HT1080 (cell line): ENCODE measurements around the gene ZNF777. TPM values are rescaled to one million over a fixed set of nuclear protein-coding genes. Genes with fewer than 3 reads are reported as not detected.
A peak's percentile ranks its signal among the peaks of the same experiment; 100 is the strongest.
"Not testable (repeated sequence)": the region's sequence is repeated elsewhere in the genome, so short reads cannot be mapped to it uniquely, and the experiment has no call there.

Experiments
- DNase-seq: peaks from one replicate; pipeline ENCODE4 v3.0.0-alpha.2; 2015; ENCODE audit warnings: low read depth
- polyA plus RNA-seq, 2 experiments: library from polyadenylated mRNA; depleted of rRNA; stranded (reverse); fragments of >200 nt; gene quantifications; 2 replicates each; pipeline ENCODE4 v1.2.3, GENCODE V29; 2015
- total RNA-seq: library from RNA; depleted of rRNA; stranded (reverse); fragments of >200 nt; shearing (Covaris generic); gene quantifications from 2 replicates; pipeline ENCODE4 v1.2.3, GENCODE V29; 2014; rRNA removed

The ZNF777 gene
- 12.3 and 13.7 TPM in 2 replicates for total RNA-seq
- polyA plus RNA-seq (2015; cell fraction: cytosol; rRNA removed): 12.6 and 14.3 TPM in 2 replicates
- polyA plus RNA-seq (2015; cell fraction: nucleus; rRNA removed): 11.3 and 11.9 TPM in 2 replicates

DNA sequence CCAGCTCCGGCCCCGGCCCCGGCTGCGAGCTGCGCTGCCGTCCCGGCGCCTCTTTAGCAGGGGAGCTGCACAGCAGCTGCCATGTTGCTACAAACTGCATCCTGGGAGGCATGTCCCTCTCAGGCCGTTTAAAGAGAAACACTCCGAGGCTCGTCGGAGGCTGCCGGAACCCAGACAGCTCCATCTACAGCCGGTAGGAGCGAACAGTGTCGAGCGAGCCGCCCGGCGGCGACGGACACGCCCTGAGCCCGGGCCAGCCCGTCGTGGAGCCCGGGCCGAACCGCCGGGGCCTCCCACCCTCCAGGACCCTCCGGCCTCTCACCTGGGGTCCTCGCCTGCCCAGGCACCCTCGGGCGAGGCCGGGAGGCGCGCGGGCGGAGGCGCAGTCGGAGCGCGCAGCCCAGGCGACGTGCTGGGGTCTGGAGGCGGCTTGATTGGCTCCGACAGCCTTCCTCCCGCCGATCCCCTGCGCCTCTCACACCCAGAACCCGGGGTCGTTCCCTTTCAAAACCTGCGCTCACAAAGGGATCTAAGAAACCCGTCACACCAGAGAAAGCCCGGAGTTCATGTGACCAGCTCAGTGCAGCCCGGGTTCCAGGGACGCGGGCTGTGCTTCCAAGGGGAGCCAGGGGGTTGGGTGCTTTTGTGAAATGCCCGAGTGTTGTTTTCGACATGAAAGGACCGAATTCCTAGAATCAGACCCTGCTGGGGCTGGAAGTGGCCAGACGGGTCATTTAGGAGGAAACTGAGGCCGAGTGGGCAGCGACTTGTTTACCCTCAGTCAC lies at the start of gene ZNF777:
Gene ZNF777, minus strand, starts transcription at position 570 of the 785 bp plus-strand sequence. CDS start 5,040 bp downstream, outside the sequence.
- peak; percentile 77 for DNase-seq

DNA sequence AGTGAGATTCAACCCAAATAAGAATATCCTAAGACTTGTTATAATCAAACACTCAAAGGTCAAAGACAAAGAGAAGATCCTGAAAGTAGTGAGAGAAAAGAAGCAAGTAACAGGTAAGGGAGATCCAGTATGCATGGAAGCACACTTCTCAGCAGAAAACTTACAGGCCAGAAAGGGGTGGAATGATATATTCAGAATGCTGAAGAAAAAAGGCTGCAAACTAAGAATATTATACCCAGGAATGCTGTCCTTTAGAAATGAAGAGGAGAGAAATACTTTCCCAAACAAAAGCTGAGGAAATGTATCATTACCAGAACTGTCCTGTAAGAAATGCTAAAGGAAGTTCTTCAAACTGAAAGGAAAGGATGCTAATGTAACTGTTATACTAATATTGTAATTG lies 49.4 kb upstream of the ZNF777 start:
- no peak for DNase-seq

DNA sequence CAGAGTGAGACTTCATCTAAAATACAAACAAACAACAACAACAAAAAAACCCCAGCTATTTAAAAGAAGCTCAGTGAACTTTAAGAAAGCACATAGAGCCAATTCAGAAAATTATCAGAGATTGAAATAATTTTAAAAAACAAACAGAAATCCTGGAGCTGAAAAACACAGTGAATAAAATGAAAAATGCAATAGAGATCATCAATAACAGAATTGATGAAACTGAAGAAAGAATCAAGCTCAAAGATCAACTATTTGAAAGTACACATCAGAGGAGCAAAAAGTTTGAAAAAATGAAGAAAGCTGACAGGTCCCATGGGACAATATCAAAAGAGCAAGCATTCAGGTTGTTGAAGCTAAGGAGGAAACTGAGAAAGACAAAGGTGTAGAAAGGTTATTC lies 48.9 kb upstream of the ZNF777 start:
- no peak for DNase-seq

DNA sequence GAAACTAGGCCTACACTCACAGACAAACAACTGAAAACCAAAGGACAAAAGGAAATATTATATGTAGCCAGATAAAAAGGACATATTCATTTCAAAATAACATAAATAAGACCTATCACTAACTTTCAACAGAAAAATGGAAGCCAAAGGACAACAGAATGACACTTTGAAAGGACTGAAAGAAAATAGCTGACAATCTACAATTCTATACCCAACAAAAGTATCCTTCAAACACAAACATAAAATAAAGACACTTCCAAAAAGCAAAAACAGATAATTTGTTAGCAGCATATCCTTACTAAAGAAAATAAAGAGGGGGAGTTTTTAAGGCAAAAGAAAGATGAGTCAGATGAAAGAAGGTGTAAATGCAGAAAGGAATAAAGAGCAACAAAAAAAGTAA lies 44.7 kb upstream of the ZNF777 start:
- DNase-seq: no peak

DNA sequence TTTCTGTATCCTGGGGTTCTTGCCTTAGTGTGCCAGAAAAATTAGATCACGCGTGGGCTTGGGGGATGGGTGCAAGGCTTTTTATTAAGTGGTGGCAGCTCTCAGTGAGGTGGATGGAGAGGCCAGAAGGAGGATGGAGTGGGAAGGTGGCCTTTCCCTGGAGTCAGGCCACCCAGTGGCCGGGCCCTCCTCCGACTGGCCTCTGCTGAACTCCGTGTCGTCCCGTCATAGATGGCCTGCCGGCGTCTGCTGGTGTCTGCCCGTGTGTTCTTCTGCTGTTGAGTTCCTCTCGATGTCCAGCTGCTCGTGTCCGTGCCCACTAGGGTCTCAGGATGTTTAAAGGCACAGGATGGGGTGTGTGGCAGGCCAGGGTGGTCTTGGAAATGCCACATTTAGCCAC lies 40.8 kb upstream of the ZNF777 start:
- DNase-seq: no peak

DNA sequence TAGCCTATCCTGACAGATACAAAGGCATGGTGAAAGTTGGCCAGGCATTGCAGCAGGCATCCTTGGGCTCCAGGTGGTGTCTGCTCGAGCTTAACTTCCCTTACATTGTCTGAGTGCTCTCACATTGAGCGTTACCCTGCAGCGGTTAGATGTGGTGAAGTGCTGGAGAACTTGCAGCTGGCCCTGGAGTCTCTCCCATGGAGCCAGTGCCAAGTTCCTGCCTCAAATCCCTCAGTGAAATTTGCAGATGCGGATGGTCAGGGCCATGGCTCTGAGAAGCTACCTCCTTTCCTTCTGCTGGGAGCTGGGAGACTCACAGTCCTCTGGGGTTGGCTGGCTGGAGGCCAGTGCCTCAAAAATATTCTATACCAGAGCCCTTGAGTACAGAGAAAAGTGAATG lies 40.0 kb upstream of the ZNF777 start:
- DNase-seq: no peak

DNA sequence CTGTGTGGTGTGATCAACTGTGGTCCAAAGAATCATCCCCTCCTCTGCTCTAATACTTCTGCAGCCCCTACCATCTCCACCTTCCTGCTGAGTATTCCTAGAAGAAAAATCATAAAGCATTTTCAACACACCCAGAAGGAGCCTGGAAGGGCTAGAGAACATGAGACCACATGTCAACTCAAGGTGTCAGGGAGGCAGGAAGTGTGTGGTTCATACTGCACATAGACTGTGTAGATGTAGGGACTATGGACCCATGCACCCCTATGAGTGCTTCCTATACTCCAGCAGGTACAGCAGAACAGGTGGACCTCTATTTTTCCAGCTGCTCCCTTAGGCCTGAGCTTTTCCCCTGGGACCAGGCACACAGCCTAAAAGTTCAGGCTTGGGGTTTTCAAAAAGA lies 39.3 kb upstream of the ZNF777 start:
- no peak for DNase-seq

DNA sequence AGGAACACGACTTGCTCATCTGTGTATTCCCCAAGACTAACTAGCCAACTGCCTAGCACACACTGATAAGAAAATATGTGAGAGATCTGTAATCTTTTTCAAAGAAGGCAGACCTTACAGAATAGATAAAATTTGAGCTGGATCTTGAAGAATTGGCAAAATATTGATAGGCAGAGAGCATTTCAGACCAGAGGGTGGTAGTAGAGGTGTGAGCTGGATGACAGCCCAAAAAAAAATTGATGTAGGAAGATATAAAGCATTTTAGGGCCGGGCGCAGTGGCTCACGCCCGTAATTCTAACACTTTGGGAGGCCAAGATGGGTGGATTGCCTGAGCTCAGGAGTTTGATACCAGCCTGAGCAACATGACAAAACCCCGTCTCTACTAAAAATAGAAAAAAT lies 37.9 kb upstream of the ZNF777 start:
- DNase-seq: no peak

DNA sequence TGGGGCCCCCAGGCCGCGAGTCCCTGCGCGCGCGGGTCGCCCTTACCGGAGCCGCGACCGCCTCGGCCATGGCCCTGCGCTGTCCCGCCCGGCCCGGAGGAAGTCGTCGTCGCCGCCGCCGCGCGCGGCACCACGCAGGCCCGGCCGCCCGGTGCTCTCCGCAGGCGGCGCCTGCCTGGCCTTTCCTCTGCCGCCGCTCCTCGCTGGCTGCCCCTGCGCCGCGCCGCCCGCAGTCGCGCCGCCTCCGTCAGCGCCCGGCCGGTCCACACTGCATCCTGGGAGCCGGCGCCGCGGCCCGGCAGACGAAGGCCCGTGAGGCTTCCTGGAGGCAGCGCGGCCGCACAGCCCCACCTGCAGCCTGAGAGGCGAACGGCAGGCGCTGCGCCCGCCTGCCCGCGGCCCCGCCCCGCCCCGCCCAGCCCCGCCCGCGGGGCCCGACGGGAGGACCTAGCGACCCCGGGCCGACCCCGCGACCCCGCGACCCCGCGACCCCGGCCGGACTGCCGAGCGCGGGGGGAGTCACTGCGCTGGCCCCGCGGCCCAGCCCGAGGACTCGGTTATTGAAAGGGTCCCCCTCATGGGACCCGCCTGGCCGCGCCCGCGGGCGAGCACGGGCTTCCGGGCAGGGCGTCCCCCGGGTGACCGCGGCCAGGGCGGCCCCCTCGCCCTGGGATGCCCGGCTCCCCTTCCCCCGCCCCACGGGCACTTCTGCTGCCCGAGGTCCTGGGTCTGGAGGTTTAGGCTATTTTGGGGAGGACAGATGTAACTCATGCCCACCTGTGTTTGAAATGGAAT lies 36.8 kb upstream of the ZNF777 start, which contains the start of gene ZNF746:
Gene ZNF746, minus strand, starts transcription at position 343 of the 795 bp plus-strand sequence. Its CDS starts 273 bp downstream, at position 70.
- peak; percentile 69 for DNase-seq

DNA sequence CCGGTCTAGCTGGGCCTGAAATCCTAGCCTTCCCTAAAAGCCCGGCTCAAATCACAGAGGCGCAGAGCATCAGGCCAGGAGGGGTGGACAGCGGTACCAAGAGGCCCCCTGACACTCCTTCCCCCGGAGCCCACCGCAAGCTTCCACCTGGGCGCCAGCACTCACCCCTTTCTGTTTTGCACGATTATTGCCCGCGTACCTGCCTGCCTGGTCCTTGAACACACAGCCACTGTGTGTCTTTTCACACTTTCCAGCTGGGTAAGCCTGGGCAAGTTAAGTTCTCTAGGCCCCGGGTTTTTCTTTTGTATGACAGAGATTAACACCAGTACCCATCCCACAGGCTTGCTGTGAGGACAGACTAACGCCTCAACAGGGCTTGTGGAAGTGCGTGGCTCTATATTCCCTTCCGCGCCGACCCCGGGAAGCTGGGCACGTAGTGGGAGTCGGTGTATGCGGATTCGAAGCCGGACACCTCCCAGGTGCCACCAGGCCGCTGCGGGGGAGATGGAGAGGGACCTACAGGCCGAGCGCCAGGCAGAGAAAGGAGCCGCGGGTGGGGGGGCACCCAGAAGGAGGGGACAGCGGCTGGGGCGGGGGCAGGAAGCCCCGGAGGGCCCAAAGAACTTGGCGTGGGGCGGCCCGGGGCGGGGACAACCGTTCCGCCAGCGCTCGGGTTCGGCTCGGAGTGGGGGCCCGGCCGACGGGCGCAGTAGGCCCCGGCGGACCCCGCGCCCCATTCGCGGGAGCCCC lies 36.0 kb upstream of the ZNF777 start:
- DNase-seq: peak; percentile 11

DNA sequence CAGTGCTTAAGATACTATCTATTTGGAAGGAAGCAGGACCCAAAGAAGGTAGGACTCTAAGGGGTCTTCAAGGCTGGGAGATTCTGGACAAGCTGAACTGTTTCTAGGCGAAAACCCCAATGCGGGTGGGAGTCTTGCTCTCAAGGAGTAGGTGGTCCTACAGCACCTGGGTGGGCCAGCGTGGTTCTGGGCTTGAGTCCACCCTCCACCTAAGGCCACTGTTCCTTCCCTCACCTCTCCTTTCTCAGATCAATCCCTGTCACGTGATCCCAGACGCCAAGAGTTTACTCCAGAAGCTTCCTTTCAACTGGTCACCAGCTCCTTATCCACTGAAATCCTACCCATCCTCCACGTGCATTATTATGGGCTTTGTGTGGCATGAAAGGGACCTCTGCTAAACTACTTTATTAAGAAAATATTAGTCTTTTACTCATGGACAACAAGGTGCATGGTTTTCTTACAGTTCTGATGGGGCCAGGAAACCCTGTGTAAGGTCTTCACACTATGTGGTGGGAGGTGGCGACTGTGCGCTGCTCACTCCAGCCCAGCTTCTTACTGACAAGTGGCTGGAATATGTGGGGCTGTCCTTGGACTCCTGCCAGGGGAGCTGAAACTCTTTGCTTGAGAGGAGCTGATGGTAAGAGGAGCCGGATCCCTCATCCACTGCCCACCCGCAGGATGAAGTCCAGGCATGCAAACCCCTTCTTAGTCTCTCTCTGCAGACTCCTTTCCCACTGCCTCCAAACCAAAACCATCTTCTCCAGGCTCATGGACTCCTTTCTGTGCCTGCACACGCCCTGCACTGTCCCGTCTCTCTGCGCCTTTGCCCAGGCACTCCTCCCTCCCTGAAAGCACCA lies 35.2 kb upstream of the ZNF777 start:
- DNase-seq: peak; percentile 51

DNA sequence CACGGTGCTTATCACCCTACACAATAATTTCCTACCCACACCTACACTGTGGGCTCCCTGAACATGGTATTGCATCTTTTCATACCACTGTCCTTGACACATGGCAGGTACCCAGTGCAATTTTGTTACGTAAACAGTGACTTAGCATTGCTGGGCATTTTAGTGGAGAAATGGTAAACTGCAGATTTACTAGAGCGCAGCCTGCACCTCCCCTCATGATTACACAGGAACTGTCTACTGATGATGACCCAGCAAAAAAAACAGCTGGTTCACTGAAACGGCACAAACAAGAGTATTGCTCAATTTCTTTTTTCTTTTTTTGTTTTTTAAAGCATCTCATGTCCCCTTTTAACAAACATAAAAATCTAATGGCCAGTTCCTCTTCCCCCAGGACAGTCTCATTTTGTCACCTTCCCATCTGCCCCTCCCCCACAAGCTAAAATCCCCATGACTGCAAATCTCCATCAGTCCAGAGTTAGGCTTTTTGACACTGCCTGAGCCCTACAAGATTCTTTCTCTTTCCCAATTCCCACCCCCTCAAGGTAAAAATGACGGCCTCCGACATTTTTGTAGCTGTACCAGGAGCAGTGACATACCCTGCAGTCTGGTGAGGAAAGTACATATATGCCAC lies 34.0 kb upstream of the ZNF777 start:
- no peak for DNase-seq

DNA sequence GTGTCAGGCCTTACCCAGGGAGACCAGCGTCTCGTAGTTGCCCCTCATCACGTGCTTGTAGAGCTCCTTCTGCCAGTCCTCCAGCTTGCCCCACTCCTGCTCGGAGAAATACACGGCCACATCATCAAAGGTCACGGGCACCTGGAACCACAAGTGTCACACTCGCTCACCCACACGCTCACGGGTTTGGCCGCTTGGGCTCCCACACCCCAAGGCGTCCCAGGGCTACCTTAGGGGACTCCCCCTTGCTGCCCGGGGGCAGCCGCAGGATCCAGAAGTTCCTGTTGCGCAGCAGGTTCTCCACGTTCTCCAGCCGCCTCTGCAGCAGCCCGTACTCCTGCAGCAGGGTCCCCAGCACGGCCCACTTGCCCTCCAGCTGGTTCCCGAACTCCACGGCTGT lies 33.1 kb upstream of the ZNF777 start:
- DNase-seq: not testable (repeated sequence)

DNA sequence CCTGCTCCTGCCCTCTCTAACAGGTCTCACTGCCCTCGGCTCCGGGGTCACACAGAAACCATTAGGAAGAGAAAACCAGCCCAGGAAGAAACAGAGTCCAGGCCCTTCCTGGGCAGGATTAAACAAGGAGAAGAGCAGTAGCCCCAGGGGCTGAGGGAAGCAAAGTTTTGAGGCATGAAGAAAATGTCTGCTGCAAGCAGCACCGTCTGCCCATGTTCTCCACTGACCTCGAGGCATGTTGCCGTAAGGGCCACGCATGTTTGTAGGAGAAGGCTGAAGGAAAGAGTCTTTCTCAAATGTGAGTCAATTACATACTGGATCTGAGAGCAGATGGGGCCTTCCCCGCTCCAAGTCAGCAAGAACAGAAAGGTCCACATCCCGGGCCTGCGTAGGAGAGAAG lies 32.5 kb upstream of the ZNF777 start:
- DNase-seq: no peak

DNA sequence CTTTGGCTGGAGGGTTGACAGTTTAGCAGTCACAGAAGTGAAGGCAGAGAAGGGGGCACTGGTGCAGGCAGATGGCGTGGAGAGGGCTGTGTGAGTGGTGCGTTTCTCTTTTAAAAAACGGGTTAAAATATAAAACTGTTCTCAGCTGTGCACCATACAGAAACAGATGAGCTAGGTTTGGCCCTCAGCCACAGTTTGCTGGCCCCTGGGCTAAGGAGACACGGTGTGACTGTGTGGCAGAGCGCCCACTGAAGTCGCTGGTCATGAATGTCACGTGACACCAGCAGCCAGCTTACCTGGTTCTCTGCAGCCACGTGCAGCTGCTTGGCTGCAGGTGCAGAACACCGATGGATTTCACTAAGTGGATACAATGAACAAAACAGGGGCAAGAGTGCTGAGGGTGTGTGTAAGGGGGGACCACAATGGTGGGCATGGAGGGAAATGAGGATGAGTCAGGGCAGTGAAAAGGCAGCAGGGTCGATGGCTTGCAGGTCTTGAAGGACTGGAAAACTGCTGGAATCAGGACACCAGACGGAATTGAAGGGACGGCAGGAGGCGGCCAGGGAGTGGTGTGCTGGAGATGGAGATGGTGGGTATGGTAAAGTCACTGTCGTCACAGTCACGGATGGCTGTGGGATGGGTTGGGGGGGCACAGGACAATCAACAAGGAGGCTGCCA lies 29.4 kb upstream of the ZNF777 start:
- no peak for DNase-seq

DNA sequence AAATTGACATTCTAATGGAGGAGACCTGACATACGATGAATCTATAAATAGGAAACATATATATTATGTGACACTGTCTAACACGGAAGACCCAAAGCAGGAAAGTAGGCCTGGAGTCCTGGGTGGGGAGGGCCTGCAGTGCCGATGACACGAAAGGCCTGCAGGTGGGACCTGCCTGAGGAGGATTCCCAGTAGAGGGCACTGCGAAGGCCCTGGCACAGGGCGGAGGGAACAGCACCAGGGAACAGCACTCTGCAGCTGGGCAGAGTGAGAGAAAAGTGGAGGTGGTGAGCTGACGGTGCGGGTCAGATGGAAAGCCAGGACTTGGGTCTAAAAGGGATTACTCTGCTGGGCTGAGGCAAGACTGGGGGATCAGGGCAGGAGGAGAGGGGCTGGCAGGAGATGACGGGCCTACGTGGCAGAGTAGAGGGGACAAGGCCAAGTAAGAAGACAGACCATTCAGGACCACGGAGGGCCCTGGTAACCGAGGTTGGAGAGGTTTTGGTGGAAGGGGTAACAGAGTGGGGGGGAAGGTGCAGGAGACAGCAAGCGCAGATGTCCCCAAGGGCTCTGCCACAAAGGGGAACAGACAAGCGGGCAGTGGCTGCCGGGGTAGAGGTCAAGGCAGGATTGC lies 28.6 kb upstream of the ZNF777 start:
- no peak for DNase-seq

DNA sequence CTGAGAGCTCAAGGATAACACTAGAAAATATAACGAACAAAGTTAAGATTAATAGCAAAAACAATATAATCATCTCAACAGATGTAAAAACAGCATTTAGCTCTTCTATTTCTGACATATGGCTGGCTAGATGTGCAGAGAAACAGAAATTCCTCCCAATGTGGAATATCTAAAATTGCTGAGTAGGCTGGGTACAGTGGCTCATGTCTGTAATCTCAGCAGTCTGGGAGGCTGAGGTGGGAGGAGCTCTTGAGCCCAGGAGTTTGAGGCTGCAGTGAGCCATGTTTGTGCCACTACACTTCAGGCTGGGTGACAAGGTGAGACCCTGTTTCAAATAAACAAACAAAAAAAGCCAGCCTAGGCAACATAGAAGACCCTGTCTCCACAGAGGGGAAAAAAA lies 18.7 kb upstream of the ZNF777 start:
- no peak for DNase-seq

DNA sequence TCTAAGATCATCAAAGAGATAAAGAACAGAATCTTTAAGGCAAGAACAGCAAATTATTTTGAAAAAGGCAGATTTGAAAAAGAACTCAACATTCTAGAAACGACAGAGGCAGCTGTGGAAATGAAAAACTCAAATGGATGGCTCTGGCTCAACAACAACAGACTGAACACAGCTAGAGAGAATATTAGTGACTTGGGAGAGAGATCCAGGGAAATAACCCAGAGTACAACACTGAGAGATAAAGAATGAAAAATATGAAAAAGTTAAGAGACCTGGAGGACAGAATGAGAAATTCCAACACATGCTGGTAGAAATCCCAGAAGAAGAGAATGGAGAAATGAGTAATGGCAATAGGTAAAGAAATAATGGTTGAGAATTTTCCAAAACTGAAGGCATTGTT lies 17.9 kb upstream of the ZNF777 start:
- no peak for DNase-seq
